Gastroesophageal sphincter (tissue), 4 donors: ENCODE results near the gene ULK1. TPM values are rescaled to one million over a fixed set of nuclear protein-coding genes. Genes with fewer than 3 reads are reported as not detected.

Experiments used
- ATAC-seq: fragments of 150-250 bp; one replicate; pipeline ENCODE4 v1.9.1; 2016; ENCODE audit warnings: mild to moderate bottlenecking, moderate library complexity
- H3K27ac ChIP-seq, 4 donors: fragments of 200-600 bp; sonication (generic) in 3 of 4; 1 replicate in 3 of 4; 2 replicates in 1 of 4; pipeline ENCODE4 v1.5.1; 2016 to 2019
- H3K27me3 ChIP-seq: fragments of 200-600 bp; sonication (generic); one replicate; pipeline ENCODE4 v1.5.1; 2019
- H3K36me3 ChIP-seq, 2 donors: fragments of 200-600 bp; sonication (generic); one replicate each; pipeline ENCODE4 v1.5.1; 2019; ENCODE audit warnings: control low read depth in 1 of 2
- H3K4me1 ChIP-seq, 3 donors: fragments of 200-600 bp; sonication (generic); 1 replicate in 2 of 3; 2 replicates in 1 of 3; pipeline ENCODE4 v1.5.1; 2016 to 2019; ENCODE audit warnings: control low read depth in 2 of 3
- H3K4me3 ChIP-seq, 2 donors: fragments of 200-600 bp; sonication (generic); one replicate each; pipeline ENCODE4 v1.5.1; 2019; ENCODE audit warnings: mild to moderate bottlenecking in 1 of 2, moderate library complexity in 1 of 2
- H3K9me3 ChIP-seq, 3 donors: fragments of 200-600 bp; sonication (generic); one replicate each; pipeline ENCODE4 v1.5.1; 2017 to 2019; ENCODE audit warnings: control low read depth in 2 of 3
- EP300 ChIP-seq: sonication (generic); formaldehyde crosslinking; IDR thresholded peaks from one replicate; pipeline ENCODE4 v1.6.1; 2017; ENCODE audit warnings: antibody characterized with exemption, mild to moderate bottlenecking
- POLR2A ChIP-seq, 2 donors: fragments of 450-650 bp; IDR thresholded peaks; one replicate each; pipeline ENCODE4 v1.6.1; 2017; ENCODE audit warnings: antibody characterized with exemption in 2 of 2, mild to moderate bottlenecking in 2 of 2, moderate library complexity in 1 of 2
- POLR2AphosphoS5 ChIP-seq: sonication (generic); formaldehyde crosslinking; IDR thresholded peaks from one replicate; pipeline ENCODE4 v1.6.1; 2017; ENCODE audit warnings: antibody characterized with exemption
- WGBS, 2 donors: methylation state at CpG; one replicate each; pipeline ENCODE4 v1.1.5; 2018; ENCODE audit warnings: low coverage in 1 of 2; 5-methylcytosine and 5-hydroxymethylcytosine counted together
- total RNA-seq, 4 donors: library from RNA; depleted of rRNA; stranded (reverse); fragments of >200 nt; gene quantifications; one replicate each; pipeline ENCODE4 v1.1.0, GENCODE V29; 2016
- TF ChIP-seq, protein P1 (sequence below), 4 experiments: fragments of 200-600 bp in 2 of 4; fragments of 450-650 bp in 2 of 4; sonication (generic) in 1 of 4; IDR thresholded peaks; one replicate each; pipeline ENCODE4 v1.5.1; 2017 to 2019; ENCODE audit warnings: antibody characterized with exemption in 4 of 4, mild to moderate bottlenecking in 2 of 4, moderate library complexity in 2 of 4

ULK1 gene
- total RNA-seq, 4 donors from 2014 or later = 10.0 to 34.2 (median 21.8) TPM

DNA sequence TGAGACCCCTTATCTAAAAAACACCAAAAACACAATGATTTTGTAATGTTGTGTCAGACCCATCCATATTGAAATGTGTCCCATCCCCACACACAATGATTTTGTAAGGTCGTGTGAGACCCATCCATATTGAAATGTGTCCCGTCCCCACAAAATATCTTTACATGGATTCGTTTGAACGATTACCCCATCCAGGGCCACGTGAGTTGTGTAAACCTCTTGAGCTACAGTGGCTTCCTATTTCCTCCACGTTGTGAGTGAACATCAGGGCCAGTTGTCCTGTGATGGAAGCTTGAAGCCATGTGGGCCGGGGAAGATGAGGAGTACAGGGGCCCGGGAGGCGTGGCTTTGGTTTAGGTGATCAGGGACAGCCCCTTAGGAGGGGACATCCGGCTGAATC lies 27.0 kb upstream of the ULK1 start:
- Histone ChIP-seq H3K4me3 (no peak overlapping the region), H3K36me3 (no peaks in the 10 kb centered on the region), H3K9me3 (no peaks in the 10 kb centered on the region), H3K27me3 (peaks cover 8% of the 10 kb centered on the region), H3K4me1 (no peaks in the 10 kb centered on the region), H3K27ac (no peak overlapping the region)
- no peak for ATAC-seq
- 91% methylated on average over 5 of the region's 10 CpGs; no CpG with 5 or more reads in 1 of the 2 donors for WGBS, 2 donors
- TF ChIP-seq EP300 (no peak), POLR2A (IDR thresholded peaks at IDR 0.05) (no peak), POLR2AphosphoS5 (no peak)
- TF ChIP-seq, protein P1, sequence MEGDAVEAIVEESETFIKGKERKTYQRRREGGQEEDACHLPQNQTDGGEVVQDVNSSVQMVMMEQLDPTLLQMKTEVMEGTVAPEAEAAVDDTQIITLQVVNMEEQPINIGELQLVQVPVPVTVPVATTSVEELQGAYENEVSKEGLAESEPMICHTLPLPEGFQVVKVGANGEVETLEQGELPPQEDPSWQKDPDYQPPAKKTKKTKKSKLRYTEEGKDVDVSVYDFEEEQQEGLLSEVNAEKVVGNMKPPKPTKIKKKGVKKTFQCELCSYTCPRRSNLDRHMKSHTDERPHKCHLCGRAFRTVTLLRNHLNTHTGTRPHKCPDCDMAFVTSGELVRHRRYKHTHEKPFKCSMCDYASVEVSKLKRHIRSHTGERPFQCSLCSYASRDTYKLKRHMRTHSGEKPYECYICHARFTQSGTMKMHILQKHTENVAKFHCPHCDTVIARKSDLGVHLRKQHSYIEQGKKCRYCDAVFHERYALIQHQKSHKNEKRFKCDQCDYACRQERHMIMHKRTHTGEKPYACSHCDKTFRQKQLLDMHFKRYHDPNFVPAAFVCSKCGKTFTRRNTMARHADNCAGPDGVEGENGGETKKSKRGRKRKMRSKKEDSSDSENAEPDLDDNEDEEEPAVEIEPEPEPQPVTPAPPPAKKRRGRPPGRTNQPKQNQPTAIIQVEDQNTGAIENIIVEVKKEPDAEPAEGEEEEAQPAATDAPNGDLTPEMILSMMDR (IDR thresholded peaks at IDR 0.05) = no peak

DNA sequence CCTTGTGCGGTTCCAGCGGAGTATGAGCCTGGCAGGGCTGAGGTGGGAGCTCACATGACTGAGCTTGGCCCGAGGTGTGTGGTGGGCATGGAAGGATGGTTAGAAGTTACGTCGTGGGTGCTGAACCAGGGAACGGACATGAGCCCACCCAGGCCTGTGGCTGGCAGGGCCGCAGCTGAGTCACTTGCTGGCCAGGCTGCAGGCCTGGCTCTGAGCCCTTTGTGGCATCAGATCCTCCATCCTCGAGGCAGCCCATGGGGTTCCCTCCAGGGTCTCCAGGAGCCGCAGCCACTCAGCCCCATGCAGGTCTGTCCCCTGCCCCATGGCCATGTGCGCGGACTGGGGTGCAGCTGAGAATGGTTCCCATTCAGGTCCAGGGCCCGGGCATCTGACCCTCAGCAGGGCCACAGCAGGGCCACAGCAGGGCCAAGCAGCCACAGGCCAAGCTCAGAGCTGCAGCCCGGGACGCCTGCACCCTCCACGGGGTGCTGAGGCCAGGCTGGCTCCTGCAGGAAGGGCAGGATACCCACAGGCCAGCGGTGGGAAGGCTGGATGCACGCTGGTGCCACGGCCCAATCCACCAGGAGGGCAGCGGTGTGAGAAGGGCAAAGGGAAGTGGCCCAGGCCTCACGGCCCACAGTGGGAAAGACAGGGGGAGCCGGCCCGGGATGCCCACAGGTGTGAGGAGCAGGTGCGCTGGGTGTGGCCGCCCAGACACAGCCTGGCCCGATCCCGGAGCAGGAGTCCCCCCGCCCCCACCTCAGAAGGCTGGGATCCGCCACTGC lies 26.3 kb upstream of the ULK1 start:
- H3K27me3 ChIP-seq = peaks cover 7% of the 10 kb centered on the region
- no peaks in the 10 kb centered on the region for H3K4me1 ChIP-seq
- no peak overlapping the region for H3K27ac ChIP-seq
- no peak for ATAC-seq
- no peak for TF ChIP-seq EP300
- no peak for TF ChIP-seq POLR2AphosphoS5
- TF ChIP-seq, protein P1 (IDR thresholded peaks at IDR 0.05) = no peak
- TF ChIP-seq POLR2A (IDR thresholded peaks at IDR 0.05) = no peak
- no peak overlapping the region for H3K4me3 ChIP-seq
- WGBS, 2 donors = 80% methylated on average over 1 of the region's 28 CpGs; no CpG with 5 or more reads in 1 of the 2 donors
- no peaks in the 10 kb centered on the region for H3K36me3 ChIP-seq
- H3K9me3 ChIP-seq = no peaks in the 10 kb centered on the region

DNA sequence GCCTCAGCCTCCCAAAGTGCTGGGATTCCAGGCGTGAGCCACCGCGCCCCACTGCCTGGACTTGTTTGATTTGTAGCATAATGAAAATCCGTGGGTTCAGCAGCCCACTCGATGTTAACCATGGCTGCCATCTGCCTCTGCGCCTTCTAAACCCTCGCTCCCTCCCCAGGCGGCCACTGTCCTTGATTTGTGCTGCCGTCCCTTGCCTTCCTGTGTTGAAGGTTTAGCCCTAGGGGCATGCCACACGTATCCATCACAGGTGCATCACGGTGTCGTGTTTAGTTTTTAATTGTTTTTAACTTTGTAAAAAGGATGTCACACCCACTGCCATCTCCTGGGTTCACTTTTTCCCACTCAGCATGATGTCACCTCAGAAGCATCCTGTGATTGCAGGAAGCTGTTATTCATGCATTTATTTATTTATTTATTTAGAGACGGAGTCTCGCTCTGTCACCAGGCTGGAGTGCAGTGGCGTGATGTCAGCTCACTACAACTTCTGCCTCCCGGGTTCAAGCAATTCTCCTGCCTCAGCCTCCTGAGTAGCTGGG lies 24.5 kb upstream of the ULK1 start:
- Histone ChIP-seq H3K4me1 (no peaks in the 10 kb centered on the region), H3K27ac (no peak overlapping the region), H3K4me3 (no peak overlapping the region), H3K27me3 (no peaks in the 10 kb centered on the region), H3K36me3 (no peaks in the 10 kb centered on the region), H3K9me3 (no peaks in the 10 kb centered on the region)
- no peak for ATAC-seq
- 51 to 72% methylated on average over 14 to 15 of the region's 16 CpGs for WGBS, 2 donors
- TF ChIP-seq, protein P1 (IDR thresholded peaks at IDR 0.05) = no peak
- TF ChIP-seq EP300 (no peak), POLR2AphosphoS5 (no peak), POLR2A (IDR thresholded peaks at IDR 0.05) (no peak)

DNA sequence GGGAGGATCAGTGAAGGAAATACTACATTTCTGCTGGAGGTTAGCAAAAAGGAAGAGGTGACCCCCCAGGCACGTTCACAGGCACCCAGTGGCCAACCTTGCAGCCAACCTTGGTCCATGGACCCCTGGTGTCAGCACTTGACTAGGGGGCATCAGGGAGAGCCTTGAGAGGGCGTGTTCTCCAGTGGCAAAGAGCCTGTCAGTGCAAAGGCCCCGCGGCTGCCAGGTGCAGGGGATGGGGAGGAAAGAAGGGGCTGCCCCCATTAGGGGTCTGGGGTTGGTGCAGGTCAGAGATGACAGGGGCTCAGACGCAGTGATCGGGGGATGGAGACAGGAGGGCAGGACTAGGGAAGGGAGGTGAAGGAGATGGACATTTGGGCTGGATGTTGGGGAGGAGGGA lies 22.7 kb upstream of the ULK1 start:
- WGBS, 2 donors = 72 to 100% methylated on average over 2 to 3 of the region's 6 CpGs
- Histone ChIP-seq H3K9me3 (no peaks in the 10 kb centered on the region), H3K27ac (no peak overlapping the region), H3K4me1 (no peaks in the 10 kb centered on the region), H3K36me3 (no peaks in the 10 kb centered on the region), H3K4me3 (no peak overlapping the region), H3K27me3 (no peaks in the 10 kb centered on the region)
- TF ChIP-seq, protein P1 (IDR thresholded peaks at IDR 0.05) = no peak
- TF ChIP-seq EP300 (no peak), POLR2A (IDR thresholded peaks at IDR 0.05) (no peak), POLR2AphosphoS5 (no peak)
- no peak for ATAC-seq
